HG02852 (cell line): ENCODE measurements around the gene TBCK.

Experiments used
- ATAC-seq: cut with Tn5 transposase; IDR thresholded peaks from one replicate; pipeline ENCODE4 v1.9.1; 2021; ENCODE audit warnings: mild to moderate bottlenecking, moderate library complexity; ENCODE audit not compliant: unreplicated experiment

TBCK gene

DNA sequence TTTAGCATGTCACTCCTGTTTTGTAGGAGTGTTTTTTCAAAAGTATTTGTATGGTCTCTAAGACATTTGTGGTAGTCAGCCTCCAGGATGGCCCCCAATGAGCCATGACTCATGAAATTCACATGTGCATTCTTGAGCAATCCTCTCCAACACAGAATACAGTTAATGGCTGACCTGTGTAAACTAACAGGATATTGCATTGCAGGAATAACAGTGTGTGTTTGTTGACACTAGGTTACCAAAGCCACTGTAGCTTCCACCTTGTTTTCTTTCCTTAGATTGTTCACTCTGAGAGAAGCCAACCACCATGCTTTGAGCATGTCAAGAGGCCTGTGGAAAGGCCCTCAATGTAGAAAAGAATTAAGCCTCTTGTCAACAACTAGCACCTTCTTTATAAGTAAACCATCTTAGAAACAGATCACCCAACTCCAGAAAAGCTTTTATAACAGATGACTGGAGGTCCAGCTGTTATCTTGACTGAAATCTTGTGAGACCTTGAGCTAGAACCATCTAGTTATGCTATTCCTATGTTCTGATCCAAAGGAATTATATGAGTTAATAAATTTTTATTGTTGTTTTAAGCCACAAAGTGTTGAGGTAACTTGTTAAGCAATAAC is 28.5 kb downstream of the TBCK start:
- ATAC-seq, result no peak

DNA sequence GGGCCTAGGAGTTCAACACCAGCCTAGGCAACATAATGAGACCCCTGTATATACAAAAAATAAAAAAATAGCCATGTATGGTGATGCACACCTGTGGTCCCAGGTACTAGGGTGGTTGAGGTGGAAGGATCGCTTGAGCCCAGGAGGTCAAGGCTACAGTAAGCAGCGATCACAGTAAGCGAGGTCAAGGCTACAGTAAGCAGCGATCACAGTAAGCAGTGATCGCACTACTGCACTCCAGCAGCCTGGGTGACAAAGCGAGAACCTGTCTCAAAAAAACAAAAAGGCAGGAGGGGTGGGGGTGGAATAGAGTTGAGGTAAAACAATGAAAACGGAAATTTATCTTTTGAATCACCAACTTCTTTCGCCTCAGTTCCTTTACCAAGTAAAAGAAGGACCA is 29.4 kb downstream of the TBCK start:
- no peak for ATAC-seq

DNA sequence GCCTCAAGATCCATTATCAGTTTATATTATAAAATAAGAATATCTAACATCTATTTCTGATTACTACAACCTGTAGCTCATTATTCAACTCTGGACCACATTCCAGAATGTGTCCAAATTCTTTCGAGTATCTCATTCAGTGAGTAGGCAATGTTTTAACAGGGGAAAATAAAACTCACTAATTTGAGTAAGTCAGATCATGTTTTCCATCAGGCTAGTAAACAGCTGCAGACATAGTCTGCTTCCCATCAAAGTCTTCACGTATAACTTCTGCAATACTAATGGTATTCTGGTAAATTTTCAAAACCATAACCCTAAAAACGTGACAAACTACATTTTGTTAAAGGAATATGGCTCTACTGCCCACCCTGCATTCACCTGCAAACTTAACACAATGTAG is 31.8 kb downstream of the TBCK start:
- ATAC-seq, result no peak

- no peak for ATAC-seq
These were observed 38.8 kb downstream of the TBCK start for GRCh38 chr4:106277140-106277675.

GRCh38 chr4:106273831-106274230 is 42.2 kb downstream of the TBCK start:
- no peak for ATAC-seq

DNA sequence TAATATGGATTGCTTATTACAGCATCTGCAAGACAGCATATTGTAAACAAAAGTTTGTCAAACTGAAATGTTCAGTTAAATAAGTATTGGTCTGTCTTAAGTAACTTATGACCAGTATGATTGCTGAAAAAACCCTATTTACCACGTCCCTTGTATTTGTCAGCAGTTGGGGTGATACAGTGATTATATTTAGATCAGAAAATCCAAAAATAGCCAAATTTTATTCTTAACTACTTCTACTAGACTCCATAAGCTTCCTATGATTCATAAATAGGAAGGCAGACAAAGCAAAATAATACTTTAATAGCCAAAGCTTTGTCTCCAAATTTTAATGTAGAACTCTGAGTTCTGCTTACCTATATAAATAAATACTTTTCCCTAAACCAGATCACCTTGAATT is 45.3 kb downstream of the TBCK start:
- no peak for ATAC-seq

- ATAC-seq, result no peak
These were observed 46.3 kb downstream of the TBCK start for GRCh38 chr4:106269711-106270110.

DNA sequence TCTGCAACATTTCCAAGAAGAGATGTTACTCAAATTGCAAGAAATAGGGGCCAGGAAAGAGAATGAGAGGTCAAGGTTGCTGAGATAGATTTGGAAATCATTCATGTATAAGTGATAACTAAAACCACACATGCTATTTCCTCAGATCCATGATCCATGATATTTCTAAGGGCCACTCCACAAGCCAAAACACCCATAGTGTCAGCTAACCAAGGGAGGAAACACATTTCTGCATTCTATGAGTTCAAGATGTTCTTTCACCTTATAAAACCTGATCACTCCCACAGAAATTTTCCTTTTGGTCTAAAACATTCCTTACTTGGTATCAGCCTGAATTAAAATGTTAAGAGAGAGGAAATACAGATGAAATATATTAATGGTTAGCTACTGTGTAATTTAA is 47.2 kb downstream of the TBCK start:
- no peak for ATAC-seq

DNA sequence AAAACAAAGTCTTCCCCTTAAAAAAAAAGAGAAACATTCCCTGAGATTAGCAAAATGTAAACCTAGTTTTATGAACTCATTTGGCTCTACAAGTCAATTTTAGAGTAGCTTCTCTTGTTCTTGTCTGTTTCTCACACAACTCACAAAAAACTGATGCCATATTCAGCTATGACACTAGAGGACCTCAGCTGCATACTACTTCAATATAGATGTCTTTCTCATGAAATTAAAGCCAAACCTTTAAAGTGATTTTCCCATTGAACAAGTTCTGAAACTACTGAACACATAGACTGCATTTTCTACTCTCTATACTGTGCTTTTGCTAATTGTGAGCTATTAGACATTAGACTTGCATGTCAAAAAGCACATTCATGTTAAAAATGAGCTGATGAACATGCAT is 49.8 kb downstream of the TBCK start:
- ATAC-seq, result peak; percentile 66

- ATAC-seq, result no peak
These were observed 51.7 kb downstream of the TBCK start for GRCh38 chr4:106264331-106264728.

DNA sequence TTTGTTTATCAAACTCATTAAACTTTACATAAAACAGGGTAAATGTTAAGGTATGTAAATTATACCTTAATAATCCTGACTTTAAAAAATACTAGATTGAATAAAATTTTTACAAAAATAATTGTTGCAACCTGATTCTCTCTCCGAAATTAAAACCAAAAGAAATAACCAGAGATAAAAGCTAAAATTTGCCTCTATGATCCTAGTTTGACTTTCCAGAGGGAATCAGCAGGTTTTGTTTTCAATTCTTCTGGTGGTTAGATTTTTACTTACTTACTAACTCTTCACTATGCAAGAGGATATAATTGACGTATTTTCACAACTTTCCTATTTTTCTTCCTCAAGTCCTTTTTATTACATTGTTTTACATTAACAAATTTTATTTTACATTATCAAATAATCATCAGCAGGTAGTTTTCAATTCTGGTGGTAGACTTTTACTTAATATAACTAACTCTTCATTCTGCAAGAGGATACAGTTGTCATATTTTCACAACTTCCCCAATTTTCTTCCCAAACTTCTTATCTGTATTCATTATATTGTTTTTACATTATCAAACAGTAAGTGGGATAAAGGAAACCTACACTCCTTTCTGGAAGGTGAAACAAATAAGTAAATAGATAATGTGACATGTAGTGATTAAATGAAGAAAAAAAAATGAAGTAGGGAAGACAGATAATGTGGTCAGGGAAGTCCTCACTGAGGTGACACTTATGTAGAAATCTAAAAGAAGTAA is 52.2 kb downstream of the TBCK start:
- ATAC-seq, result no peak

DNA sequence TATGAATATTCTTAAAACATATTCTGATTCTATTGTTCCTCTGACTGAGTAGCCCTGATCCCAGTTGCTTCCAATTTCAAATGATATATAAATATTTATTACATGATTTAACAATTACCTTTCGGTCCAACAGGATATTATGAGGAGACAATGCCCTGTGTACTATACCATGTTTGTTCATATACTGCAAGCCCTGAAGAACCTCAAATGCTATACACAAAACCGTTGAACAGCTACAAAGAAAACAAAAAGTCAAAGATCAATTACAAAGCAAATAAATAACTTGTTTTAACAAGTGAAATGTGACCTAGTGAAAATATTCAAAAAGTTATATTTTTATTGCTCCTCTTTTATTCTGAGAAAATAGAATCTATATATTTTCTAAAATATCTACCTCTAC is 54.0 kb downstream of the TBCK start:
- ATAC-seq, result no peak

DNA sequence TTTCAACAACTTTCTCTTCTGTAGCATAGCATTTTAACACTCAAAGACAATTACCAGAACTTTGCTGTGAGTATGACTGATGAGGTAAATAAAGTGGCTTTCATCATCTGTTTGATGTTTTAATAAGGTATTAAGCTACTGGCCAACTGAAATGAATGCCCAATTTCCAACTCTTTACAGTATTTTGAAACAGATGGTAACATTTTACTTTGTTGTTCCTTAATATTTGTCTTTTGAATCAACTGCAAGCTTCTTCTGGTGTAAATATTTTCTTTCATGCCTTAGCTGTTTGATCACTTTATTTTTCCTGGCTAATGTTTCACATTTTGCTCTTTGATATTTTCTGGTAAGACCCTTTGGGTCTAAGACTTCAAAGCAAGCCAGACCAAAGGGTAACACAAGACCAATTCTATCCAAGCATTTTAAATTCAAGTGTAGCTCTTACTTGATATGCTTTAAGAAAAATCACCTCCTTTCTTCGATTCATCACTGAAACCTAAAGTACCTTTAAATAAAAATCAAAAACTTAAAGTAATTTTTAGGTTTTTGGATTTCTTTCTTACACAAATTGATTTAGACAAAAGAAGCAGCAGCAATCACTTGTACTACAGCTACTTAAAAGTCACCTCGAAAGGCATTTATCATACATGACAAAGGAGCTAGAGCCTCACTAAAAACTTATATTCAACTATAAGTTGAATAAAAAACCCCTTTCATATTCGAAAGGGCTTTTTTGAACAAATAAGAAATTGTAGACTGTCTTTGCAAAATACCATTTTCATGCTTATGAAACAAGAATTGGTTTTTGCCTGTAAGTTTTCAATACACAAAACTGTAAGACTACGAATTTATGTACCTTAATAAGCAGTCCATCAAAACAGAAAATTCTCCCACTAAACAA is 57.6 kb downstream of the TBCK start:
- ATAC-seq, result no peak

GRCh38 chr4:106256190-106256589 is 59.8 kb downstream of the TBCK start:
- ATAC-seq, result no peak

- ATAC-seq, result no peak
These were observed 60.8 kb downstream of the TBCK start for GRCh38 chr4:106255195-106255594.

- ATAC-seq, result no peak
These were observed 62.5 kb downstream of the TBCK start for GRCh38 chr4:106253364-106254129.

- no peak for ATAC-seq
These were observed 68.4 kb downstream of the TBCK start for GRCh38 chr4:106247600-106247999.

GRCh38 chr4:106246441-106246840 is 69.6 kb downstream of the TBCK start:
- no peak for ATAC-seq

GRCh38 chr4:106245176-106245575 is 70.8 kb downstream of the TBCK start:
- ATAC-seq, result no peak

DNA sequence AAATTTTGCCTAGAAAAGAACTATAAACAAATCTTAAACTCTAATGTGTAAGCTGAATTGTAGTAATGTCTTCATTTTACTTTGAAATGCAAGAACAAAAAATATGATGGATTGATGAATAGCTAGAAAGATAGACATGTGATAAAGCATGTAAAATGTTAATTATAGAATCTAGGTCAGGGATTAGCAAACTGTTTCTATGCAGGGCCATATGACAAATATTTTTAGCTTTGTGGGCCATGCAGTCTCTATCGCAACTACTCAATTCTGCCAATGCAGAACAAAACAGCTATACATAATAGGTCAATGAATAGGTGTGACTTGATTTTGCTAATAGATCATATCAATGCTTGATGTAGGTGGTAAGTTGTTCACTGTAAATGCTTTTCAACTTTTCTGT is 75.3 kb downstream of the TBCK start:
- no peak for ATAC-seq
